ENCODE results near the gene TTC22. TPM values are rescaled to one million over a fixed set of nuclear protein-coding genes. Genes with fewer than 3 reads are reported as not detected.

Gene TTC22
- total and polyA plus RNA-seq, 5 donors from 2014 or later: 3.8 to 15.8 (median 4.9) TPM

GRCh38 chr1:54837002-54837853, 36.1 kb upstream of the TTC22 start:
- DNase-seq (no peak), ATAC-seq (ENCODE audit: low read depth in 2 of 2) (no peak)
- Mint-ChIP-seq H3K9me3 (no peaks in the 10 kb centered on the region), H3K27me3 (peaks cover 4% of the 10 kb centered on the region), H3K27ac (no peak overlapping the region), H3K4me1 (no peaks in the 10 kb centered on the region), H3K36me3 (peaks cover 4% of the 10 kb centered on the region), H3K4me3 (no peak overlapping the region)
- no peak overlapping the region for H3K27ac ChIP-seq (ENCODE audit: insufficient read depth, low read length, poor library complexity, severe bottlenecking)
- no peaks in the 10 kb centered on the region for H3K4me1 ChIP-seq (ENCODE audit: control insufficient read depth, insufficient read depth, low read length, poor library complexity, severe bottlenecking)
- no peaks in the 10 kb centered on the region for H3K36me3 ChIP-seq (ENCODE audit: control insufficient read depth, insufficient read depth, low read length)
- H3K4me3 ChIP-seq (ENCODE audit: low read depth, low read length): no peak overlapping the region
- H3K27me3 ChIP-seq (ENCODE audit: control insufficient read depth, insufficient read depth, low read length): no peaks in the 10 kb centered on the region
- H3K9me3 ChIP-seq (ENCODE audit: control insufficient read depth in 2 of 2, low read length in 2 of 2): no peaks in the 10 kb centered on the region

- no peaks in the 10 kb centered on the region for H3K9me3 ChIP-seq (ENCODE audit: control insufficient read depth in 2 of 2, low read length in 2 of 2)
- H3K36me3 ChIP-seq (ENCODE audit: control insufficient read depth, insufficient read depth, low read length): no peaks in the 10 kb centered on the region
- Mint-ChIP-seq H3K27ac (no peak overlapping the region), H3K36me3 (peaks cover 4% of the 10 kb centered on the region), H3K4me1 (no peaks in the 10 kb centered on the region), H3K27me3 (peaks cover 4% of the 10 kb centered on the region), H3K4me3 (no peak overlapping the region), H3K9me3 (peaks cover 0 to 1% (median 0%) of the 10 kb centered on the region in 7 donors)
- H3K4me3 ChIP-seq (ENCODE audit: low read depth, low read length): no peak overlapping the region
- no peak for ATAC-seq (ENCODE audit: low read depth in 2 of 2)
- no peaks in the 10 kb centered on the region for H3K27me3 ChIP-seq (ENCODE audit: control insufficient read depth, insufficient read depth, low read length)
- H3K27ac ChIP-seq (ENCODE audit: insufficient read depth, low read length, poor library complexity, severe bottlenecking): no peak overlapping the region
- DNase-seq: no peak
- no peaks in the 10 kb centered on the region for H3K4me1 ChIP-seq (ENCODE audit: control insufficient read depth, insufficient read depth, low read length, poor library complexity, severe bottlenecking)
These were observed 35.5 kb upstream of the TTC22 start for GRCh38 chr1:54836594-54836993.

- H3K9me3 Mint-ChIP-seq: peaks cover 0 to 8% (median 0%) of the 10 kb centered on the region in 7 donors
- H3K27me3 Mint-ChIP-seq: peaks cover 5% of the 10 kb centered on the region
- H3K4me3 Mint-ChIP-seq: no peak overlapping the region
- H3K36me3 Mint-ChIP-seq: peaks cover 3% of the 10 kb centered on the region
- no peaks in the 10 kb centered on the region for H3K9me3 ChIP-seq (ENCODE audit: control insufficient read depth in 2 of 2, low read length in 2 of 2)
- no peak overlapping the region for H3K27ac ChIP-seq (ENCODE audit: insufficient read depth, low read length, poor library complexity, severe bottlenecking)
- H3K4me1 Mint-ChIP-seq: no peaks in the 10 kb centered on the region
- H3K36me3 ChIP-seq (ENCODE audit: control insufficient read depth, insufficient read depth, low read length): no peaks in the 10 kb centered on the region
- no peak overlapping the region for H3K27ac Mint-ChIP-seq
- H3K27me3 ChIP-seq (ENCODE audit: control insufficient read depth, insufficient read depth, low read length): no peaks in the 10 kb centered on the region
- H3K4me1 ChIP-seq (ENCODE audit: control insufficient read depth, insufficient read depth, low read length, poor library complexity, severe bottlenecking): no peaks in the 10 kb centered on the region
- ATAC-seq (ENCODE audit: low read depth in 2 of 2) (no peak), DNase-seq (no peak)
- no peak overlapping the region for H3K4me3 ChIP-seq (ENCODE audit: low read depth, low read length)
These were observed 34.8 kb upstream of the TTC22 start for GRCh38 chr1:54835970-54836369.

- Histone ChIP-seq H3K36me3 (ENCODE audit: control insufficient read depth, insufficient read depth, low read length) (no peaks in the 10 kb centered on the region), H3K9me3 (ENCODE audit: control insufficient read depth in 2 of 2, low read length in 2 of 2) (no peaks in the 10 kb centered on the region), H3K4me3 (ENCODE audit: low read depth, low read length) (no peak overlapping the region), H3K27ac (ENCODE audit: insufficient read depth, low read length, poor library complexity, severe bottlenecking) (no peak overlapping the region), H3K27me3 (ENCODE audit: control insufficient read depth, insufficient read depth, low read length) (no peaks in the 10 kb centered on the region), H3K4me1 (ENCODE audit: control insufficient read depth, insufficient read depth, low read length, poor library complexity, severe bottlenecking) (no peaks in the 10 kb centered on the region)
- Mint-ChIP-seq H3K9me3 (peaks cover 0 to 11% (median 1%) of the 10 kb centered on the region in 7 donors), H3K36me3 (peaks cover 5% of the 10 kb centered on the region), H3K27ac (no peak overlapping the region), H3K4me3 (no peak overlapping the region), H3K27me3 (peaks cover 11% of the 10 kb centered on the region), H3K4me1 (no peaks in the 10 kb centered on the region)
- no peak for ATAC-seq (ENCODE audit: low read depth in 2 of 2)
- DNase-seq: no peak
These were observed 34.2 kb upstream of the TTC22 start for GRCh38 chr1:54835131-54835898.

- Histone ChIP-seq H3K36me3 (ENCODE audit: control insufficient read depth, insufficient read depth, low read length) (no peaks in the 10 kb centered on the region), H3K27ac (ENCODE audit: insufficient read depth, low read length, poor library complexity, severe bottlenecking) (no peak overlapping the region), H3K27me3 (ENCODE audit: control insufficient read depth, insufficient read depth, low read length) (no peaks in the 10 kb centered on the region), H3K4me1 (ENCODE audit: control insufficient read depth, insufficient read depth, low read length, poor library complexity, severe bottlenecking) (no peaks in the 10 kb centered on the region), H3K9me3 (ENCODE audit: control insufficient read depth in 2 of 2, low read length in 2 of 2) (no peaks in the 10 kb centered on the region), H3K4me3 (ENCODE audit: low read depth, low read length) (no peak overlapping the region)
- ATAC-seq (ENCODE audit: low read depth in 2 of 2) (no peak), DNase-seq (no peak)
- Mint-ChIP-seq H3K27ac (no peak overlapping the region), H3K4me1 (no peaks in the 10 kb centered on the region), H3K9me3 (peaks cover 0 to 11% (median 1%) of the 10 kb centered on the region in 7 donors), H3K27me3 (peaks cover 12% of the 10 kb centered on the region), H3K4me3 (no peak overlapping the region), H3K36me3 (peaks cover 5% of the 10 kb centered on the region)
These were observed 33.0 kb upstream of the TTC22 start for GRCh38 chr1:54834007-54834541.

- Histone ChIP-seq H3K27me3 (ENCODE audit: control insufficient read depth, insufficient read depth, low read length) (no peaks in the 10 kb centered on the region), H3K36me3 (ENCODE audit: control insufficient read depth, insufficient read depth, low read length) (no peaks in the 10 kb centered on the region), H3K4me1 (ENCODE audit: control insufficient read depth, insufficient read depth, low read length, poor library complexity, severe bottlenecking) (no peaks in the 10 kb centered on the region), H3K9me3 (ENCODE audit: control insufficient read depth in 2 of 2, low read length in 2 of 2) (peaks cover 0 to 6% of the 10 kb centered on the region in 2 experiments), H3K4me3 (ENCODE audit: low read depth, low read length) (no peak overlapping the region), H3K27ac (ENCODE audit: insufficient read depth, low read length, poor library complexity, severe bottlenecking) (no peak overlapping the region)
- Mint-ChIP-seq H3K27ac (no peak overlapping the region), H3K4me3 (no peak overlapping the region), H3K9me3 (peaks cover 0 to 15% (median 1%) of the 10 kb centered on the region in 7 donors), H3K36me3 (peaks cover 5% of the 10 kb centered on the region), H3K4me1 (no peaks in the 10 kb centered on the region), H3K27me3 (peaks cover 8% of the 10 kb centered on the region)
- ATAC-seq (ENCODE audit: low read depth in 2 of 2) (no peak), DNase-seq (no peak)
These were observed 32.0 kb upstream of the TTC22 start for GRCh38 chr1:54833121-54833520.

GRCh38 chr1:54826226-54826816, 25.2 kb upstream of the TTC22 start:
- Mint-ChIP-seq H3K9me3 (peaks cover 0 to 29% (median 10%) of the 10 kb centered on the region in 7 donors), H3K27me3 (peaks cover 20% of the 10 kb centered on the region), H3K4me1 (no peaks in the 10 kb centered on the region), H3K36me3 (peaks cover 14% of the 10 kb centered on the region), H3K27ac (no peak overlapping the region), H3K4me3 (no peak overlapping the region)
- no peaks in the 10 kb centered on the region for H3K36me3 ChIP-seq (ENCODE audit: control insufficient read depth, insufficient read depth, low read length)
- DNase-seq (no peak), ATAC-seq (ENCODE audit: low read depth in 2 of 2) (no peak)
- H3K27me3 ChIP-seq (ENCODE audit: control insufficient read depth, insufficient read depth, low read length): peaks cover 2% of the 10 kb centered on the region
- no peaks in the 10 kb centered on the region for H3K4me1 ChIP-seq (ENCODE audit: control insufficient read depth, insufficient read depth, low read length, poor library complexity, severe bottlenecking)
- H3K27ac ChIP-seq (ENCODE audit: insufficient read depth, low read length, poor library complexity, severe bottlenecking): no peak overlapping the region
- H3K9me3 ChIP-seq (ENCODE audit: control insufficient read depth in 2 of 2, low read length in 2 of 2): peaks cover 16 to 26% of the 10 kb centered on the region in 2 experiments
- H3K4me3 ChIP-seq (ENCODE audit: low read depth, low read length): no peak overlapping the region

All from CD4-positive, CD25-positive, alpha-beta regulatory T cell (primary cell).